ENCODE data around the gene VSIG8.

Gene VSIG8

DNA sequence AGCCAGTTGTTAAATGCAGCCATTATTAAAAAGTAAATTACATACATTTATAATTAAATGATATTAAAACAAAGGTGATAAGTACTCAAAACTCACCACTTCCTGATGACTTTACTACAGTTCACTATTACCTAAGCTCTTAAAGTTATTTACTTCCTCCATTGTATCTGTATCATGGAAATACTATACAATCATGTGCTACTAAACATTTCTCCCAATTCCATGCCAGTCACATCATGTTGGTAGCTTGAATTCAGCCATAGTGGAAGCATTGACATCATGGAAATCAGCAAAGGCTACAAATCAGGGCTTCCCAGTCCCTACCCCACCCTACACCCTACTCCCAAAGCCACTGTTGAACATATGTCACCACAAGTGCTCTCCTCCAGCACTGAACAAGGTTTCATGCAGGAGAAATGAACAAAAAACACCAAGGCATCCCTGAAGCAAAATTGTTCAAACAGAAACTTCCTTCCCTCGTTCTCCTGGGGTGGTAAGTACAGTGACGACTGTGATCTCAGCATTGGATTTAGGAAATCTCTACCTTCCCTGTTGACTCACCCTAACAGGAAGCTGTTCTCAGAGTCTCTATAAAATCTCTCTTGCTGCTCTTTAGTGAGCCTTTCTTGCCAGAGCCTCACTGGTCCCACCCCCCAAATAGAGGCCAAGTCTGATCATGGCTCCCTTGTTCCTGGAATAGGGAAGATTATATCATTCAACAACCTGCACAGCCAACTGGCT lies 12.7 kb downstream of the VSIG8 start:
- no peak overlapping the region for H3K4me3 ChIP-seq (ENCODE audit: low read length)
- no peak for DNase-seq (ENCODE audit: low read depth)
- TF ChIP-seq, protein P1, sequence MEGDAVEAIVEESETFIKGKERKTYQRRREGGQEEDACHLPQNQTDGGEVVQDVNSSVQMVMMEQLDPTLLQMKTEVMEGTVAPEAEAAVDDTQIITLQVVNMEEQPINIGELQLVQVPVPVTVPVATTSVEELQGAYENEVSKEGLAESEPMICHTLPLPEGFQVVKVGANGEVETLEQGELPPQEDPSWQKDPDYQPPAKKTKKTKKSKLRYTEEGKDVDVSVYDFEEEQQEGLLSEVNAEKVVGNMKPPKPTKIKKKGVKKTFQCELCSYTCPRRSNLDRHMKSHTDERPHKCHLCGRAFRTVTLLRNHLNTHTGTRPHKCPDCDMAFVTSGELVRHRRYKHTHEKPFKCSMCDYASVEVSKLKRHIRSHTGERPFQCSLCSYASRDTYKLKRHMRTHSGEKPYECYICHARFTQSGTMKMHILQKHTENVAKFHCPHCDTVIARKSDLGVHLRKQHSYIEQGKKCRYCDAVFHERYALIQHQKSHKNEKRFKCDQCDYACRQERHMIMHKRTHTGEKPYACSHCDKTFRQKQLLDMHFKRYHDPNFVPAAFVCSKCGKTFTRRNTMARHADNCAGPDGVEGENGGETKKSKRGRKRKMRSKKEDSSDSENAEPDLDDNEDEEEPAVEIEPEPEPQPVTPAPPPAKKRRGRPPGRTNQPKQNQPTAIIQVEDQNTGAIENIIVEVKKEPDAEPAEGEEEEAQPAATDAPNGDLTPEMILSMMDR (conservative IDR thresholded peaks at IDR 0.05; ENCODE audit: low read depth, low read length), result no peak

DNA sequence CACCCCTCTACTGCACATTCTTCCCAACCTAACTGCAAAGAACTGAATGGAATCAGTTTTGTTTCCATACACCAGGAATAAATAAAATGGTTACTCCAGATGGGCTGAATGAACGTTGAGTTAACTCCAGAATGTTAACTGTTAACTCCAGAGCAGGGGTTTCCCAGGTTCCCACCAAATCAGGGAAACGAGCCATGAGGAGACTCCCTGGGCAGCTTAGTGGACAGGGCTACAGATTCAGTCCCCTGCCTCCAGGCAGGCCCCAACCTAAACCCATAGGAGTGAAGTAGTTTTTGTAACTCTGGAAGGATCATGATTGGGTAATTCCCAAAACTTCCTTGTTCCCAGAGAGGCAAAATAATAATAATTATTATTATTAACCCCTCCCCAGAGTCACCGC lies 14.1 kb downstream of the VSIG8 start:
- no peak overlapping the region for H3K4me3 ChIP-seq (ENCODE audit: low read length)
- TF ChIP-seq, protein P1 (conservative IDR thresholded peaks at IDR 0.05; ENCODE audit: low read depth, low read length), result no peak
- DNase-seq (ENCODE audit: low read depth), result no peak

DNA sequence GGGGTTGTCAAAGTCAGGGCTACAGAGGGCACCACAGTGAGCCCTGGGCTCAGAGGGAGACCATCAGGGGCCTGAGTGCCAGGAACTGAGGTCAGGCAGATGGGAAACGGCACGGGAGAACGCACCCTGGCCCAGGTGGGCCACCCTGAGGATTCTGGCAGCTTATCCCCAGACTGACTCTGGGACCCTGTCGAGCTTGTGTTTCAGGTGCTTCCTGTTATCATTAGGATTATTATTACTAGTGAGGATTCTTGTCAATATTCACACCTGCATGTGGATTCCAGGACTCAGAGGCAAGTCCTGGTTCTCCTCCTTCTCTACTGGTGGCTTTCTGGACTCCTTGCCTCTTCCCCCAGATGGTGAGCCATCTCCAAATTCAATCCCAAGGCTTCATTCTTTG lies 15.2 kb downstream of the VSIG8 start:
- H3K4me3 ChIP-seq (ENCODE audit: low read length), result no peak overlapping the region
- TF ChIP-seq, protein P1 (conservative IDR thresholded peaks at IDR 0.05; ENCODE audit: low read depth, low read length), result no peak
- no peak for DNase-seq (ENCODE audit: low read depth)

DNA sequence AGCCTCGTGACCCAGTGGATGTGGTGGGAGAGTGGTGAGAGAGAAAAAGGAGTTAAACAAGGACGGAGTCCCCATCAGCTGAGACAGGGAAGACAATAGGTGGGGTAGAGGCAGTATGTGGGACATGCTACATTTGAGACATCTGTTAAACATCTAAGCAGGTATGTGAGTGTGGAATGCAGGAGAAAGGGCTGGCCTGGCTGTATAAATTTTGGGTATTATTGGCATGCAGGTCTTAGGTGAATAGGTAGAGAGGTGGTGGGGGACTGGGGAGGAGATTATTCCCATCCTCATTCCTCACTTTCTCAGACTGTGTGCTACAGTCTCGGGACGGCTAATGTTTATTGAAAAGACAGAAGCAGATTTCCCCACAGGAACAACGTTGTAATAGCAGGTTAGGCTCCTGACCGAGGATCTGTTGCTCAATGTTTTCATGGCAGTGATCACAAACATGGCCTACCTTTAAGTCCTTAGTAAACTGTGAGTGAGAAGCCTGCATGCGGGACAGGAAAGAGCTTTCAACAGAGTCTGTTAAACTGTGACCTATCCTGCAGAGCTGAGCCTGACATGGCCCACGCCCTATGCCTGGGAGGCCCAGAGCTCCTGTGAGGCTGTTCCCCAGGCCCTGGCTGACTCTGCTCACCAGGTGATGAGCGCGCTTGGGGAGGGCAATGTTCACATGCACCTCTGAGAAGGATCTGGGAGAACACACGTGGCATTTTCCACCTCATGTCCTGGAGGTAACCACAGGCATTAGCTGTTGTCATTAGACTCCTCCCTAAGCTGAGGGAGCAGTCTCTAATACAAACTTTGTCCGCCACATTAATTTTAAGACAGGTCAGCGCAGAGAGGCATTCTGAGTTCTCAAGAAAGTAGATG lies 16.5 kb downstream of the VSIG8 start:
- TF ChIP-seq, protein P1 (conservative IDR thresholded peaks at IDR 0.05; ENCODE audit: low read depth, low read length), result no peak

DNA sequence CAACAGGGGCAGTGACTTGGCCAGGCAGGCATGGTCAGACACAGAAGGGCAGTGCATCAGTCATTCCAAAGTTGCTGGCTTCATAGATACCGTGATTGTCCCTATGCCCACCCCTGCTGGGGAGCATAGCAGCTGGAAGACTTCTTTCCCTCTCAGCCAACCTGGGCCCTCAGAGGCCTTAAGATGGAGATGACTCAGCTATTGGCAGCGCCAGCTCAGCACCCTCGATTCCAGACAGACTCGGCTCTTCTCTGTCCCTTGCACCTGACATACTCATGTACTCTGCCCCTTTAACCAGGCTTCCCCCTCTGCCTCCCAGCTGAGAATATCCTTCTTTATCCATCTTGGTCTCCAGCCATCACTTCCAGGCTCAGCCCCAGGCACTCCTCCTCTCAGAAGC lies 19.0 kb downstream of the VSIG8 start:
- TF ChIP-seq, protein P1 (conservative IDR thresholded peaks at IDR 0.05; ENCODE audit: low read depth, low read length), result no peak
- no peak overlapping the region for H3K4me3 ChIP-seq (ENCODE audit: low read length)

More for the DNA sequence above, 16.5 kb downstream of the VSIG8 start:
- no peak for DNase-seq (ENCODE audit: low read depth)
- H3K4me3 ChIP-seq (ENCODE audit: low read length), result no peak overlapping the region

DNA sequence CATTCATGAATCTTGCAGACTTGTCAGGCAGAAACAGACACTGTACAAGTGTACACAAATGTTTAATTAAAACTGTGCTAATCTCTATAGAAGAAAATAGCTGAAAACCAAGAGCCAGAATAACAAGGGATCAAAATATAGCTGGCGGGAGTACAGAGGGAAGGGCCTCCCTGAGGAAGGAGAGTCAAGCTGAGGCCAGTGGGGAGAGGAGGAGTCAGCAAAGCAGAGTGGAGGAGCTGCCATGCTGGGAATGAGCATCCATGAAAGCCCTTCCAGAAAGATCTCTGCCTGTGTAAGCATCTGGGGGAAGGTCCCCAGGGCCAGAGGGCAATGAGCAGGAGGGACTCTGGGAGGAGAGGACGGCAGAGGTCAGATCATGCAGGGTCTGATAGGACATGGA lies 20.7 kb downstream of the VSIG8 start:
- DNase-seq (ENCODE audit: low read depth), result no peak
- no peak overlapping the region for H3K4me3 ChIP-seq (ENCODE audit: low read length)
- TF ChIP-seq, protein P1 (conservative IDR thresholded peaks at IDR 0.05; ENCODE audit: low read depth, low read length), result no peak

More for the DNA sequence above, 19.0 kb downstream of the VSIG8 start:
- DNase-seq (ENCODE audit: low read depth), result no peak

All from retinal pigment epithelial cell (primary cell).